ENCODE results near the gene VAPB. TPM values are rescaled to one million over a fixed set of nuclear protein-coding genes. Genes with fewer than 3 reads are reported as not detected.

VAPB gene
- total RNA-seq, 1 experiment from 2014 or later, result 82.4 TPM

DNA sequence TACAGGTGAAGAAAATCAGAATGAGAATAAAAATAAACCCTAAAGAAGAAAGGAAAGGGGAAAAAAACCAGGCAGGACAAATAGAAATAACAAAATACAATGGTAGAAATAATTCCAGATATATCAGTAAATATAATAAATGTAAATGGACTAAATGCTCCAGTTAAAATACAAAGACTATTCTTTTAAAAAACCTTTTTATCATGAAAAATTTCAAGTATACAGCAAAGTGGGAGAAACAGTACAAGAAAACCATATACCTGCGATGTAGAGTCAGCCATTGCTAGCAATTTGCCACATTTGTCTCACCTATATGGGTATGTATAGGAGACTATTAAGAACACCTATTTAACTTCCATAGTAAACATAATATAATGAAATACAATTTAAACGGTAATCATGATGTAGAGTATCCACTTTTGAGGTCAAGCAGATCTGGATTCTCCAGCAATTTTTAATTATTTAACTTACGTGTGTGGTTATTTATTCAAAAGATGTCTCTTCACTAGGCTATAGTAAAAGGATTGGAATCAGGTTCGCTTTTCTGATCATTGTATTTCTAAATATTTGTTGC, 914 bp upstream of the VAPB start:
- peaks cover 35% of the 10 kb centered on the region for H3K36me3 Mint-ChIP-seq (ENCODE audit: insufficient read depth, unreplicated experiment)
- TF ChIP-seq CTCF (IDR thresholded peaks at IDR 0.05; ENCODE audit: unreplicated experiment), result no peak
- no peak overlapping the region for H3K4me3 Mint-ChIP-seq (ENCODE audit: low read depth, unreplicated experiment)
- H3K9me3 Mint-ChIP-seq (ENCODE audit: low read depth, unreplicated experiment), result no peaks in the 10 kb centered on the region
- H3K27ac Mint-ChIP-seq (ENCODE audit: unreplicated experiment), result no peak overlapping the region
- CTCF ChIA-PET, result interaction anchor here (1.1 to 1.8 kb wide), 2 partner anchors 11 to 263 kb away, joined by 7 to 9 read pairs; partner anchors contain the start of gene STX16
- BruUV-seq (replicated peaks), result TSS peak; percentile 61
- DNase-seq, result no peak
- intact Hi-C loops (cut with micrococcal nuclease; ENCODE audit: unreplicated experiment), result loop anchor here (10.0 kb wide), 1 partner anchor 153 kb away; no protein-coding TSS in a partner anchor
- peaks cover 43% of the 10 kb centered on the region for H3K4me1 Mint-ChIP-seq (ENCODE audit: low read depth, unreplicated experiment)
- peaks cover 13% of the 10 kb centered on the region for H3K27me3 Mint-ChIP-seq (ENCODE audit: unreplicated experiment)

- peak overlapping the region; percentile 83 for H3K27ac Mint-ChIP-seq (ENCODE audit: unreplicated experiment)
- intact Hi-C loops (cut with micrococcal nuclease; ENCODE audit: unreplicated experiment), result loop anchor here (10.0 kb wide), 1 partner anchor 155 kb away; no protein-coding TSS in a partner anchor
- H3K9me3 Mint-ChIP-seq (ENCODE audit: low read depth, unreplicated experiment), result no peaks in the 10 kb centered on the region
- no TSS peak for BruUV-seq (replicated peaks)
- peak overlapping the region; percentile 80 for H3K4me3 Mint-ChIP-seq (ENCODE audit: low read depth, unreplicated experiment)
- TF ChIP-seq CTCF (IDR thresholded peaks at IDR 0.05; ENCODE audit: unreplicated experiment), result no peak
- H3K36me3 Mint-ChIP-seq (ENCODE audit: insufficient read depth, unreplicated experiment), result peaks cover 35% of the 10 kb centered on the region
- H3K27me3 Mint-ChIP-seq (ENCODE audit: unreplicated experiment), result no peaks in the 10 kb centered on the region
- peaks cover 53% of the 10 kb centered on the region for H3K4me1 Mint-ChIP-seq (ENCODE audit: low read depth, unreplicated experiment)
- peak; percentile 59 for DNase-seq
- CTCF ChIA-PET, result interaction anchor here (0.7 to 1.8 kb wide), 8 partner anchors 10 to 930 kb away, joined by 3 to 9 read pairs (median 4); partner anchors contain the start of gene STX16
Observed at GRCh38 chr20:58389324-58389967, 417 bp downstream of the VAPB start.

- TF ChIP-seq CTCF (IDR thresholded peaks at IDR 0.05; ENCODE audit: unreplicated experiment), result no peak
- Mint-ChIP-seq H3K4me3 (ENCODE audit: low read depth, unreplicated experiment) (peak overlapping the region; percentile 80), H3K27ac (ENCODE audit: unreplicated experiment) (peak overlapping the region; percentile 83), H3K36me3 (ENCODE audit: insufficient read depth, unreplicated experiment) (peaks cover 35% of the 10 kb centered on the region), H3K4me1 (ENCODE audit: low read depth, unreplicated experiment) (peaks cover 52% of the 10 kb centered on the region), H3K27me3 (ENCODE audit: unreplicated experiment) (no peaks in the 10 kb centered on the region), H3K9me3 (ENCODE audit: low read depth, unreplicated experiment) (no peaks in the 10 kb centered on the region)
- CTCF ChIA-PET, result interaction anchor here (1.8 kb wide), 1 partner anchor 13 kb away, joined by 7 read pairs; no protein-coding TSS in a partner anchor
- no TSS peak for BruUV-seq (replicated peaks)
- DNase-seq, result no peak
- intact Hi-C loops (cut with micrococcal nuclease; ENCODE audit: unreplicated experiment), result loop anchor here (10.0 kb wide), 1 partner anchor 155 kb away; no protein-coding TSS in a partner anchor
Observed at GRCh38 chr20:58389968-58390658, 1.1 kb downstream of the VAPB start.

DNA sequence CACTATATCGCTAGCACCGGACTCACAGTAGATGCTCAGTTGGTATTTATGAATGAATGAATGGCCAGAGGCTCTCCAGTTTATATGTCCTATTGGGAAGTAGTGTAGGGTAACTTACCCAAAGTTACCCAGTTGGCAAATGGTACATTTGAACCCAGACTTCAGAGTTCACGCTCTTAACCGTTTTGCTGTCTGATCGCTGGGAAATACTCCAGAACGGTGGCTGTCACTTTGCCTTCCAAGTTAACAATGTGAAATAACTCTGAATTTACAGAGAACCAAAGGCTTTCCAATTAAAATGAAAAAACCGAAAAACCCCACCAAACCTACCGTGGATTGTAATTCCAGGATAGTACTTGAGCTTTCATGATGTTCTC, 1.6 kb downstream of the VAPB start:
- H3K27ac Mint-ChIP-seq (ENCODE audit: unreplicated experiment), result peak overlapping the region; percentile 83
- no peak for DNase-seq
- peaks cover 35% of the 10 kb centered on the region for H3K36me3 Mint-ChIP-seq (ENCODE audit: insufficient read depth, unreplicated experiment)
- no peaks in the 10 kb centered on the region for H3K27me3 Mint-ChIP-seq (ENCODE audit: unreplicated experiment)
- peak overlapping the region; percentile 80 for H3K4me3 Mint-ChIP-seq (ENCODE audit: low read depth, unreplicated experiment)
- no peak for TF ChIP-seq CTCF (IDR thresholded peaks at IDR 0.05; ENCODE audit: unreplicated experiment)
- intact Hi-C loops (cut with micrococcal nuclease; ENCODE audit: unreplicated experiment), result no loop called here
- peaks cover 46% of the 10 kb centered on the region for H3K4me1 Mint-ChIP-seq (ENCODE audit: low read depth, unreplicated experiment)
- BruUV-seq (replicated peaks), result TSS peak; percentile 40
- H3K9me3 Mint-ChIP-seq (ENCODE audit: low read depth, unreplicated experiment), result no peaks in the 10 kb centered on the region
- CTCF ChIA-PET, result interaction anchor here (0.7 kb wide), 3 partner anchors 40 to 1825 kb away, joined by 3 read pairs; no protein-coding TSS in a partner anchor
